Choroid plexus epithelial cell (primary cell): ENCODE results near the gene NCKAP5.
A peak's percentile ranks its signal among the peaks of the same experiment; 100 is the strongest.

Experiments used
- DNase-seq: peaks from one replicate; pipeline ENCODE4 v3.0.0-alpha.2; 2010; ENCODE audit warnings: low read depth
- H3K4me3 ChIP-seq: 2 replicates; pipeline ENCODE4 v1.5.1; 2011; ENCODE audit warnings: low read depth, mild to moderate bottlenecking, control low read depth, low read length, moderate library complexity
- CTCF ChIP-seq: conservative IDR thresholded peaks from 2 replicates; pipeline ENCODE4 v1.5.1; 2011; ENCODE audit warnings: low read depth, mild to moderate bottlenecking, control low read depth, inconsistent platforms, low read length, moderate library complexity

NCKAP5 gene

GRCh38 chr2:132668189-132668823 lies 900.0 kb downstream of the NCKAP5 start:
- no peak for DNase-seq
- TF ChIP-seq CTCF, result peak; percentile 40
- H3K4me3 ChIP-seq, result peak overlapping the region; percentile 50

GRCh38 chr2:132667706-132668105 lies 900.6 kb downstream of the NCKAP5 start:
- H3K4me3 ChIP-seq, result no peak overlapping the region
- TF ChIP-seq CTCF, result no peak
- no peak for DNase-seq

GRCh38 chr2:132665401-132666140 lies 902.7 kb downstream of the NCKAP5 start:
- DNase-seq, result no peak
- H3K4me3 ChIP-seq, result no peak overlapping the region
- TF ChIP-seq CTCF, result no peak

GRCh38 chr2:132664096-132664495 lies 904.2 kb downstream of the NCKAP5 start:
- no peak overlapping the region for H3K4me3 ChIP-seq
- no peak for DNase-seq

GRCh38 chr2:132662732-132663131 lies 905.5 kb downstream of the NCKAP5 start:
- H3K4me3 ChIP-seq, result no peak overlapping the region
- no peak for TF ChIP-seq CTCF
- peak; percentile 47 for DNase-seq

More at GRCh38 chr2:132664096-132664495, 904.2 kb downstream of the NCKAP5 start:
- no peak for TF ChIP-seq CTCF

GRCh38 chr2:132659331-132659730 lies 908.9 kb downstream of the NCKAP5 start:
- no peak for TF ChIP-seq CTCF
- H3K4me3 ChIP-seq, result no peak overlapping the region
- DNase-seq, result no peak
